Measurements from ENCODE around the gene PDIA2. TPM values are rescaled to one million over a fixed set of nuclear protein-coding genes. Genes with fewer than 3 reads are reported as not detected.
"Not testable (repeated sequence)": the region's sequence is repeated elsewhere in the genome, so short reads cannot be mapped to it uniquely, and the experiment has no call there.

Gene PDIA2
- polyA plus RNA-seq, 1 donor: 0.77 TPM

DNA sequence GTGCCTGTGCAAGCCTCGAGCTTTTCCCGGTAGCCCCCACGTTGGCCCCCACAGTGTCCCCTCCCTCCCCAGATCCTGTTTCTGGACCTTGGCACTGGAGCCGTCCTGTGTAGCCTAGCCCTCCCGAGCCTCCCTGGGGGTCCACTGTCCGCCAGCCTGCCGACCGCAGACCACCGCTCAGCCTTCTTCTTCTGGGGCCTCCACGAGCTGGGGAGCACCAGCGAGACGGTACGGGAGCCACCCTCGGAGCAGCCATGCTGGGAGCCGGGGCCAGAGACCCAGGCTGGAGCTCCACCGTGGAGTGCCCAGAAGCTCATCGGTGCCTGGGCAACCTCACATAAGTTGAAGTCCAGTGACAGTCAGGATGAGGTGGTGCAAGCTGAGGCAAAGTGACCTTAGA lies 19.0 kb upstream of the PDIA2 start:
- no peak for DNase-seq

DNA sequence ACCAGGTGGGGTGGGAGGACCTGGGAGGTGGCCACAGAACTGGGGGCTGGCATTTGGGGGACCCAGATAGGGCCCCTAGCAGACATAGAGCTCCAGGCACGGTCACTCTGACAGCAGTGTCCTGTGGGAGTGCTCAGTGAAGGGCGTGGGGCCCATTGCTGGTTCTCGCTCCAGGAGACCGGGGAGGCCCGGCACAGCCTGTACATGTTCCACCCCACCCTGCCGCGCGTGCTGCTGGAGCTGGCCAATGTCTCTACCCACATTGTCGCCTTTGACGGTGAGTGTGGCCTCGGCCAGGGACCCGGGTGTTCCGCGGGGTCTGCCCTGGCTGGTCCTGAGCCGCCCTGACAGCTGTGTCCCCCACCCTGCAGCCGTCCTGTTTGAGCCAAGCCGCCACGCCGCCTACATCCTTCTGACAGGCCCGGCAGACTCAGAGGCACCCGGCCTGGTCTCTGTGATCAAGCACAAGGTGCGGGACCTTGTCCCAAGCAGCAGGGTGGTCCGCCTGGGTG lies 18.5 kb upstream of the PDIA2 start:
- no peak for DNase-seq

DNA sequence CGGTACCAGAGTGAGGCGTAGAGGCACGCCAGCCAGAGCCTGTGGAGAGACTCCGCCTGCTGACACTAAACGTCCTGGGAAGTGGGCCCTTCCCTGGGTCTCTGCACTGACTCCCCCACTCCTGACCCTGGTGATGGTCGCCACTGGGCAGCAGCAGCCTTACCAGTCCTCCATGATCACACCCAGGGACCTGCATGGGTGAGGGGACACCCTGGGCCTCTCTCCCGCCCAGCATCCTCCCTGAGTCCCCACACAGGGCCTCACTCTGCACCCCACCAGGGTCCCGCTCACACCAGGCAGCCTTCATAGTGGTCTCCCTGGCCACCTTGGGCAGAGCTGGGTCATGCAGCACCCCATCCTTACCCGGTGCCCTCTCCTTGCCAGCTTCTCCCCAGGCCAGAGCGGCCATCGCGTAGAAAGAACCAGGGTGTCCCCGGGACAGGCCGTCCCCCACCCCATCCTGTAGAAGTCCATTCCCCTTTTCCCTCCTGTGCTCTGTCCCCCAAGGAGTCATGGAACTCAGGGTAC lies 17.9 kb upstream of the PDIA2 start:
- no peak for DNase-seq

DNA sequence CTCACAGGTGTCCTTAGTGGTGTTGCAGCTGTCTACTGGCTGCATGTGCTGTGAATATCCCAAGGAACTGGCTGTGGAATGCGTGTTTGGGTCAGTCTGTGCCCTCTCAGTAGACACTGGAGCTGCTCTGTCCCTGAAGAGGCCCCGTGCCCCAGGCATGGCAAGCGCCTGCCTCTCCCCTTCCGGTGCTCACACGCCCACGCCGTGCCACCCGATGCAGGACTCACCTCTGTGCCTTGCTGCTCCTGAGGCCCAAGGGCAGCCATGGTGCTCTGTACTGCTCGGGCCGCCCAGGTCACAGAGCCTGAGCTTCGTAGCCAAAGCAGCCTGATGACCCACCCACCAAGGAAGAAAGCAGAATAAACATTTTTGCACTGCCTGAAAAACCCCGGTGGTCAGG lies 17.3 kb upstream of the PDIA2 start:
- no peak for DNase-seq

DNA sequence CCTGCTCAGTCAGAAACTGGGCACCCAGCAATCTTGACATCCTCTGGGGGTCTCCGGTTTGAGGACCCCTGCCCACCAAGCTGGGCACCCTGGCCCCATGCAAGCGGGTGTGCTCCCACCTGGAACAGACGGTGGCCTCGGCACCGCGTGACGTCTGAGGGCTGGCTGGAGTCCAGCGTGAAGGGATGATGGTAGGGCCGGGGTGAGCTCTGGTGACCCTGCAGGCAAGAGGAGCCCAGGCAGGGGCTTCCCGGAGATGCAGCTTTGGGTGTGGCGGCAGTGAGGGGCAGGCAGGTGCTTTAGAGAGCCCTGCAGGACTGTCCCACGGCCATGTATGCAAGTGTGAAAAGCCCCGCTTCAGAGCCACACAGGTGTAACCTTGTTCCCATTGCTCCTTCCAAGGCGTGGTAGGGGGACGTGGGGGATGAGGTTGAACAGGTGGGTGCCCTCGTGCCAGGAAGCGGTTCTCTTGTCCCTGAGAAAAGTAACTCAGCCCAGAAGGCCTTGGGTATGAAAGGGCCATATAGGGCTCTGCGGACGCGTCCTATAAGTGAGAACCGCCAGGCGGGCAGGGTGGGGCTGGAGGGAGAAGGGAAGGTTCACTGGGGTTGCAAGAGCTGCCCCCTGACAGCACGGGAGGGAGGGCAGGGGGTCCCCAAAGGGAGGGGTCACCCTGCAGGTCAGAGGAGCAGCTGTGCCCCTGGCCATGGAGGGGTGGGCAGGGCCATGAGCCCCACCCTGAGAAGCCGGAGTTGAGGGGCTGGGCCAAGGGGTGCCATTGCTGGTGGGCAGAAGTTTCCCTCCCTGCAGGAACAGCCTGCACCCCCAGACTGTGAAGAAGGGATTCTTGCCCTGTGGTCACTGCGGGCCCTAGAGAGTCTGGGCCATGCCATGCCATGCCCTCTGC lies 16.5 kb upstream of the PDIA2 start:
- no peak for DNase-seq

DNA sequence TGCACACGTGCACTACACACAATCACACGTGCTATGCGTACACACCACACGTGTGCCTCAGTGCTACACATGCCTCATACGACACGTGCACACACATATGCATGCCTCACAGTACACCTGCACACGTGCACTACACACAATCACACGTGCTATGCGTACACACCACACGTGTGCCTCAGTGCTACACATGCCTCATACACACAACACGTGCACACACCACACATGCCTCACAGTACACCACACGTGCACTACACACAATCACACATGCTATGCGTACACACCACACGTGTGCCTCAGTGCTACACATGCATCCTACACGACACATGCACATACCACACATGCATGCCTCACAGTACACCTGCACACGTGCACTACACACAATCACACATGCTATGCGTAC lies 15.4 kb upstream of the PDIA2 start:
- not testable (repeated sequence) for DNase-seq

DNA sequence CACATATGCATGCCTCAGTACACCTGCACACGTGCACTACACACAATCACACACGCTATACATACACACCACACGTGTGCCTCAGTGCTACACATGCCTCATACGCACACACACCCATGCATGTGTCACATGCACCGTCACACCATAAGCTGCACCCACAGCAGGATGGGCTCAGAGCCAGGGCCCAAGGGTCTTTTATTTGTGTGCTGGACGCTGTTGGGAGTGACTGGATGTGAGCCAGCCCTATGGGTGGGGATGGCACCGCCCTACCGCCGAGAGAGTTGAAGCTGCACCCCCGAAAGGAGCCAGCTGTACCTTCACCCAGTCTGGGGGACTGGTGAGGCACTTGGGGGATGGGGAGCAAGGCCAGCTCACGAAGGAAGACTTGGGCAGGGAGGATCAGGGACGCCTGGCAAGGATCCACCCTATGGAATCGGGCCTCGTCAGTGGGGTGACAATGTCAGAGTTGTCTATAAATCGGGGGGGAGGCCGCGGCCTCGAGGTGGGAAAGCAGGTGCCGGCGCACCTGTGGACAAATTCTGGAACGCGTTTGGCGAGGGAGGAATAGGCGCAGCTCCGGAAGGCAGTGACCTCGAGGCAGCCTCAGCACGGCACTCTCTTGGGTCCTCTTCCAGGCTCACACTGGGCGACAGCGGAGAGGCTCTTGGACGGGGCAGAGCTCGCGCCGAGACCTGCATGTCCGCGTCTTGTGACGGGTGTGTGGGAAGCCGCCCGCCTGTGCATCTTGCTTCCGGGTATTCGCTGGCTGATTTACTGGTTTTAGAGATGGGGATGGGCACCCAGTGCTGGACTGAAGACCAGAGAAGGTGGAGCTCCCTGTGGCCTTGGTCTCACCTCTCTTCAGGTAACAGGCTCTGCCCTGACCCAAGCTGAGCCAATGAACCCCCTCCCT lies 14.6 kb upstream of the PDIA2 start:
- no peak for DNase-seq

DNA sequence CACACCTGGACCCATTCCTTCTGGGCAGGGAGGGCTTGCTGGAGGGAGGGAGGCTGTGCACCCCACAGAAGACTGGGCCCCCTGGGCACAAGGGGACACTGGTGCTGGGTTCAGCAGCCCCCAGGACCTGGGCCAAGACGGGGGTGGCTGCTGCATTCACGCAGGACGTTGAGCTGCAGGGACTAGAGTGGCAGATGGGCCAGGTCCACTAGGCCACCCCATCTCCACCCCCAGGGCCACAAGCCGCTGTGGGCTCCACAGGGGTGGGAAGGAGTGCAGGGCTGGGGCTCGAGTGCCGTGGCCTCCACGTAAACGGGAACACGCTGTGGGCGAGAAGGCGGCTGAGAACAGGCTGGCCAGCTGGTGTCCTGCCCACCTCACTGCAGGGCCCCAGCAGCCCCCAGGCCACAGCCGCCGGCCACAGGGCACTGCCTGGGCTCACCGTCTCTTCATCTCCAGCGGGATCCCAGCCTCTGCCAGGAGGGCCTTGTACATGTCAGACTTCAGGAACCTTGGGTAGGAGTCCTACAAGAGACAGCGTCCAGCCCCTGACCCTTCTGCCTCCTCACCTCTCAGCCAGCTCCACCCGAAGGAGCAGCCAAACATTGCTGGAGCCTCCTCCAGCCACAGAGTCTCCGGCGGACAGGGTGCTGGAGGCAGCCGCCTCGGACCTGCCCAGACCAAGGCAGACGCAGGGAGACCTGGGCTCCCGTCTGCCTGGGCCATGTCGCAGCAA lies 13.7 kb upstream of the PDIA2 start:
- DNase-seq: no peak

DNA sequence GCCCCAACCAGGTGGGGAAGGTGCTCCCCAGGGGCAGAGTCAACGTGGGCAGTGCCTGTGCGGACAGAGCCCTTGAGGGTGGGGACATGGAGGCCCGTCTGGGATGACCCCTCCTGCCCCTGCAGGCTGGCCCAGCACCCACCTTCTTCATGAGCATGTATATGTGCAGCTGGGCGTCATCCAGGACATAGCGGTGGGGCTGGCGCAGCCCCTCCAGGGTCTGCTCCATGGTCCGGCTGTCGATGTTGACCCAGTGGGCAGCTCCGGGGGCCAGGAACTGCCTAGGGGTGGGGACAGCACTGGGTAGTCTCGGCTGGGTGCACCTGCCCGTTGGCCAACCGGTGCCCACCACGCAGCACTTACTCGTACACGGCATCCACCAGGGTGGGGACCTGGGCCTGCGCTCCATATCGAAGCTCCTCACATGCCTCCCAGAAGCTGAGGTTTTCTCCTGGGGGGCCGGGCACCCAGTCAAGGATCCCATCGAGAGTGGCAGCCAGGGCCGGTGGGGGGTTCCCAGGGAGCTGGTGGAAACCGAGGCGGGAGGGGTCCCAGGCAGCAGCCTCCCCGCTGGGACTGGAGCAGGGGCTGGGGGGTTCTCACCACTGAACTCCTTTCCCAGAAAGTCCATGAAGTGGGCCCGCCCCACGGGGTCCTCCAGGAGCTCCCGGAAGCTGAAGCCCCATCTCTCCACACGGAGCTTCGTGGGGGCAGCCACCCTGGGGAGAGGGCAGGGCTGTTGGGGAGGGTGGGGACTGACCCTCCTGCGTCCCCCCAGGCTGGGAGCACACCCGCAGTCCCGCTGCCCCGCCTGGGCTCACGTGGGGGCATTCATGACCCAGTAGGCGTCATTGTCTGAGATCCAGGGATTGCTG lies 12.3 kb upstream of the PDIA2 start:
- no peak for DNase-seq

DNA sequence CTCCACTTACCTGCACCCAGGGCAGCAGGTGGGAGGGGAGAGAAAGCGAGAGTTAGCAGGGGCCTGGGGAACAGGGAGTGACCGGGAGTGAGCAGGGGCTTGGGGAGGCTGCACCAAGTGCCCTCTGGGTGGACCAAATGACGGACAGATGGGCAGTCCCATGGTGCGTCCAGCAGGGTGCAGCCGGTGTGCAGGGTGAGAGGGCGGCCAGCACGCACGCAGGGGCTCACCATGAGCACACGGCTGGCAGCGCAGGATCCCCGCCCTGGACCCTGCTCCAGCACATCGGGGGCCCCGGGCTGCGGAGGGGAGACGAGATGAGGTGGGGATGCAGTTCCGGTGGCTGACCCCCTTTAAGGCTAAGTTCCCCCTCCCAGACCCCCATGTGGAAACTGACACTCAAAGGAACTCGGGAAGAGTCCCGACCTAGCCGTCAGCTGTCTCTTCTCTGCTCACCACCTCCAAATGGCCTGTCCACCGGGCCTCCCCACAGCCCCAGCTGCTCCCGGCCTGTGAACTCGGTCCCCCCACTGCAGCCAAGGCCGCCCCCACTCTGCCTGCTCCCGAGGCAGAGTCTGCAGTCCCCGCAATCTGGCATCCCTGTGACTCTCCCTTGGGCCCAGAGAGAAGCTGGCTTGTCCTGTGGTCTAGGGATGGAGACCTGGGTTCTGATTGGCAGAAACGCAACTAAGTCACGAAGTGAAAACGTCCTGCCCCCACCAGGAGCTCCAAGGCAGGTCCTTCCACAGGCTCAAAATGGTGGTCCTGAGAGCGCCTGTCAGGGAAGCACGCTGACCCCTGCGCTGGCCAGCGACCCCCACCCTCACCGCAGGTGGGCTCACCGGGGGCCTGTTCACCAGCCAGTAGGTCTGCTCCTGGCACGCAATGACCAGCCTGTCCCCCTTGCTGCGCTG lies 10.1 kb upstream of the PDIA2 start:
- no peak for DNase-seq

DNA sequence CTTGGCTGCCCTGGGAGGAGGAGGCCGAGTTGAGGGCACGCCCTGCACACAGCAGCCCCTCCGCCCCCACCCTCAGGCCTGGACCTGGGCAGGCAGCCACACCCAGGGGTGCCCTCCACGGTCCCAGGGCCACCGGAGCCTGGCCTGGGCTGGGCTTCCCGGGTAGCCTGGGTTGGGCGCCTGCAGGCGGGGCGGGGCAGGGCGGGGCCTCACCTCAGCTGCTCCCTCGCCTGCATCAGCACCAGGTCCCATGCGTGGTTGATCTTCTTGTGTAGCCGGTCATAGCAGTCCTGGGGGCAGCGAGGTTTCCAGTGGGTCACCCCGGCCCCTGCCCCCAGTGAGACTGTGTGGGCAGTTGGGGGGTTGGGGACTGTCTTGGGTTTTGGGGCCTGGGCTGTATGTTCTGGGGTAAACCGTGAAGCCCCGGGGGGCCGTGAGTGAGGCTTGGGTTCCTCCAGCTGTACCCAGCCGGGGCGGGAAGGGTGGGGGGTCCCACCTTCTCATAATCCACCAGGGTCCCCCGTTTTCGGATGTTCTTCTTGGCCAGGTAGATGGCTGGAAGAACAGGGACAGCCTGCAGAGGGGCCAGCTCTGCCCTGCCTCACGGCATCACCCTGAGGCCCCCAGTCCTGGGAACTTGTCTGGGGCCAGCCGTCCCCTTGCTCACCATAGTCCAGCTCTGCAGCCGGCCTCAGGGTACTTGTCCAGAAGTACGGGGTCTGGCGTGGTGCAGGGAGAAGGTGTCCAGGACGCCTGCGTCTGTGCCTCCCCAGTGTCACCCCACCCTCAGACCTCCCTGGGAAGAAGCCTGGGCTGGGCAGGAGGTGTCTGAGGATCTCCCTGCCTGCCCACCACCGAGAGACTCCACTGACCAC lies 9.2 kb upstream of the PDIA2 start:
- DNase-seq: no peak

DNA sequence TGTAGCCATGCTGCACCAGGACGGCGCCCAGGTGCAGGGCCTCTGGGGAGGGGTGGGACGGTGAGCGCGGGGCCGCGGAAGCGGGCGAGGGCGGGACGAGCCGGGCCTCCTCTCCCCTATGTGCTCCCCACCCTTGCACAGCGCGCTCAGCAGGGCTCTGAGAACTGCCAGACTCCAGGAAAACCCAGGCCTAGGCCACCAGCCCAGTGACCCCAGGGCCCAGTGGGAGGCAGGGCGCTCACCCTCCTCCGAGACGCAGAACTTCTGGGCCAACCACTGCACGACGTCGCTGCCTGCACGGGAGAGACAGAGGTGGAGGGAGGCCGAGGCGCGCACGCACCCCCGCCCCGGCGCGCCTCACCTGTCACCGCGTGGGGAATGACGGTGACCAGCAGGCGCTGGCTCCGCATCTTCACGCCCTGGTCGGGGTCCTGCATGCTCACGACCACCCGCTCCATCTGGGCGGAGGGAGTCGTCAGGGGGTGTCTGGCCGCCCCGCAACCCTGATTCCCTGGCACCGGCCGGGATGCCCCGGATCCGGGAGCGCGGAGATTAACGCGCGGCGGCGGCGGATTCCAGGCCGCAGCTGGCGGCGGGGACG lies 7.8 kb upstream of the PDIA2 start:
- no peak for DNase-seq

DNA sequence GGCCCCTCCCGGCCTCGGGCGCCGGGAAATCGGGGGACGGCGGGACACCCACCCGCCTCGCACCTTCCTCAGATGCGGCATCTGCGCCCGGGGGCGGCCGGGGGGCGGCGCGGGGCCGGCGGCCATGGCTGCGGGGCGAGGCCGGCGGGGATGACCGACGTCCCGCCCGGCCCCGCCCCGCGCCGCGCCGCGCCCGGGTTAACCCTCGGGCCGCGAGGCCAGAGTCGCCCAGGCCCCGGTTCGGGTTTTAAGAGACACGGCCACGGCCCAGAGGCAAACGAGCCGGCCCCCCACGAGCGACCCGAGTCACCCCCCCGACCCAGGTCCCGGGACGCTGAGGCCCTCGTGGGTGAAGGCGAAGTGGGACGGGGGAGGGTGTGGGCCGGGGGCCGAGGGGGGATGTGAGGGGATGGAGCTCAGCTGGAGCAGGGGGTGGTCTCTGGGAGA lies 7.2 kb upstream of the PDIA2 start, which contains the start of gene RGS11:
Gene RGS11 (minus strand): TSS at position 159 of the 447 bp plus-strand sequence. CDS start 33 bp downstream, at position 126.
- DNase-seq: no peak

DNA sequence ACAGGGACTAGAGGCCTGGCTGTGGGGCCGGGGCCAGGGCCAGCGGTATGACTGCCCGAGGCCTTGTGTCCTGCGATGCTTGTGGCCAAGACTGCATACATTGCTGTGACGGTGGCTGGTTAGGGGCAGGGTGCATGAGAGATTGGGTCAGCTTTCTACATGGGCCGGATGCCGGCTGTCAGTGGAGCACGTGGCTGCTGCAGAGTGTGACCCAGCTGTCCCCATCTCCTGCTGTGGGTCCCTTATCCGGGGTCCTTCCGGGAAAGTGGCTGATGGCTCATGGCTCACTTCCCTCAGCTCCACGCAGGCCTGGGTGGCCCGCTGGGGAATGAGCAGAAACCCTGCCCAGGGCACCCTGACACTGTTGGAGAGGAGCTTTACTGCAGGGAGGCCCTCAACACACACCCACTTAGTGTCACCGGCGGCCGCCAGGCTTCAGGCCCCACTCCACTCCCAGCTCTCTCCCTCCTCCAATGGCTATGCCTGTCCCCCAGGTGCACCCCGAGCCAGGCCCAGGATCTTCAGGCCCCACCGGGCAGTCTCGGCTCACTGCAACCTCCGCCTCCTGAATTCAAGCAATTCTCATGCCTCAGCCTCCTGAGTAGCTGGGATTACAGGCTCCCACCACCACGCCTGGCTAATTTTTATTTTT lies 6.4 kb upstream of the PDIA2 start:
- DNase-seq: no peak

DNA sequence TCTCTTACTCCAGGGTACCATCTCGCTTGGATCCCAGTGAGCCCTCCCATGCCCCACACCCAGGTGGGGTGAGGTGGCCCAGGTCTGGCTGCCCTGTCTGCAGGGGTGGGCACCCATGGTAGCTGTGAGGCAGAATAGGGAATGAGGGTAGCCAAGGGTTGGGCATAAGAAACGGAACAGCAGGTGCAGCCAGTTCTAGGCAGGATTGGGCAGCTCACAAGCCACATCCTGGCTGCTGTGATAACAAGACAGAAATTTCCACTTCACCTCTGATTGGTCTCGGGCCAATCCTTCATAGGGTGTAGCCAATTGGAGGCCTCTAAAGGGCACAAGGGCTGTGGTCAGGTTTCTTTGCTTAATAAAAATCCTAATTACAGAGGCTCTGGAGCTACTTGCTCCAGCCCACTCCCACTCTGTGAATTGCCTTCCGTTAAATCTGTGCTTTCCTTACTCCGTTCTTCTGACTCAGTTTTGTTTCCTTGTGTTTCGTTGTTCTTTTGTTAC lies 4.0 kb upstream of the PDIA2 start:
- no peak for DNase-seq

DNA sequence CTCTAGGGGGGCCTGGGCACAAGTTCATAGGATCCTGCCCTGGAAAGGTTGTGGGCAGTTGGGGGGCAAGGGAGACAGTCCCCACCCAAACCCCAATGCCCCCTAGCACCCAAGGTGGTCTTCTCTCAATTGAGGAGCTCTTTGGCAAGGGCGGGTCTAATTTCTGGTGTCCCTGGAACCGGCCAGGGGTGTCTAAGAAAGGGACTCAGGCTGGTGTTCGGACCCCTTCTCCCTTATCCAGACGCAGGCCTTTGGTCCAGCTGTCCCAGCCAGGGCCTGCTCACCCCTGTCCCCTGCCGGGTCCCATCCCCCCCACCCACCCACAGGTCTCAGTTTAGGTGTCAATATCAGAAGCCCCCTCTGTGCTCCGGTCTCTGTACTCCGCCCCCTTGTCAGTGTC lies 3.4 kb upstream of the PDIA2 start:
- no peak for DNase-seq

DNA sequence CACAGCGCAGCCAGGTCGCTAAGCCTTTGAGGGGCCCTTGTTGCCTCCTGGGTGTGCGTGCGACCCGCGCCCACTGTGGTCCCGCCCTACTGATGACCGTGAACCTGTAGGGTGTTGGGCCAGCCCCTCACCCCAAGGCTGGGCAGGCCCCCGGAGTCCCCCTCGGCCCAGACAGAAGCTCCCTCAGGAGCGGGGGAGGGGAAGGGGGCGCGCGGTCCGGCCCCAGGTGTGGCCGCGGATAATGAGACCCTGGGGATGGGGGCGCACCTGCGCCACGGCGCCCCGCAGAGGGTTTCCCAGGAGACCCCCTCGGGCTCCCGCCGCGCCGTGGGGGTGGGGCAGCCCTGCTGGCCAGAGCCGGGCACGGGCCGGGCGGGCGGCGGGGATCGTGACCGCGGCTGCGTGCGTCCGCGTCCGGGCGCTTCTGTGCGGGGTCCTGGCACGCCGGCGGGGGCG lies 2.9 kb upstream of the PDIA2 start:
- no peak for DNase-seq

DNA sequence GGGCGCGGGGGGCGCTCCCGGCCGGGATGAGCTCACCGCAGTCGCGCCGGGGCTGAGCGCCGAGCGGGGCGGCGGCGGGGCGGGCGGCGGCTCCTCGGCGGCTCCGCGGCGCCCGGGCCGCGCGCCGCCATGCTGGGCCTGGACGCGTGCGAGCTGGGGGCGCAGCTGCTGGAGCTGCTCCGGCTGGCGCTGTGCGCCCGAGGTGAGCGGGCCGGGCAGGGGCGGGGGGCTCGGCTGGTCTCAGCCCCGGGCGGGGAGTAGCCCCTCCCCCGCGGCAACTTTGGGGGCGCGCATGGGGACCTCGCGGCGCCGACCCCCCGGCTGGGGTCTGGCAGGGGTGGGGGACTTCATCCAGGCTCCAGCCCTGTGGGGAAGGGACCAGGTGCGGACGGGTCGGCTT lies 2.4 kb upstream of the PDIA2 start, which contains the start of gene ARHGDIG:
Gene ARHGDIG (plus strand): TSS at position 40 of the 400 bp plus-strand sequence. CDS start 90 bp downstream, at position 130.
- DNase-seq: no peak
